GM21360 (cell line): ENCODE data around the gene MRM3.
"Not testable (repeated sequence)": the region's sequence is repeated elsewhere in the genome, so short reads cannot be mapped to it uniquely, and the experiment has no call there.

Source experiments
- ATAC-seq: cut with Tn5 transposase; IDR thresholded peaks from one replicate; pipeline ENCODE4 v1.9.1; 2021; ENCODE audit warnings: mild to moderate bottlenecking, moderate library complexity; ENCODE audit not compliant: unreplicated experiment

Gene MRM3

DNA sequence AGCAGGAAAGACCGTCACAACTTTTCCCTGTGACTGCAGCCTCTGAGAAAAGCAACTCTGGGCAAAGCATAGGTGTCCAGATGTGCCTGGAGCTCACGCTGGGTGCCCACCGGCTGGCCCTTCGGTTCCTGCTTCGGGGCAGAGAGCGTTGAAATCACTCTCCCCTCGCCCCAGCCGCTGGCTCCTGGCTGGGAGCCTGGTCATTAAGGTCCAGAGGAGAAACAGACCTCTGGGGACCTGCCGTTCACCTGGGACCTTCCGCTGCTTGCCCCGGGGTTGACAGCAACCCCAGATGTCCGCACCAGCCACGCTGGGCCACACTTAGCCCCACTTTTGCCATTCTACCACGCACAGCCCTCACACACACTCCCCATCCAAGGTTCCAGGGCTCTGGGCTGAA is 13.1 kb downstream of the MRM3 start:
- ATAC-seq = no peak

DNA sequence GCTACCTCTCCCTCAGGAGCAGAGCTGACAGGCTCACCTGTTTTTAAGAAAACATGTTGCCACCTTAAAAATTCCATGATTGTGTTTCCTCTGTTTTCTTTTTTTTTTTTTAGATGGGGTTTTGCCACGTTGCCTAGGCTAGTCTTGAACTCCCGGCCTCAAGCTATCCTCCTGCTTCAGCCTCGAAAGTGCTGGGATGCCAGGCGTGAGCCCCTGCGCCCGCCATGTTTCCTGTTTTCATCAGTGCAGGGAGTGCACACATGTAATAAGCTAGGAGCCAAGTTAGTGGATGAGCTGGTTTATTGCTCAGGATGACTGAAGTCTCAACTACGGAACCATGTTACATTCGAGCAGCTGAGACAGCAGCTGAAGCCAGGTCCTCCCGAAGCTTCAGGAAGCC is 13.6 kb downstream of the MRM3 start:
- ATAC-seq = no peak

DNA sequence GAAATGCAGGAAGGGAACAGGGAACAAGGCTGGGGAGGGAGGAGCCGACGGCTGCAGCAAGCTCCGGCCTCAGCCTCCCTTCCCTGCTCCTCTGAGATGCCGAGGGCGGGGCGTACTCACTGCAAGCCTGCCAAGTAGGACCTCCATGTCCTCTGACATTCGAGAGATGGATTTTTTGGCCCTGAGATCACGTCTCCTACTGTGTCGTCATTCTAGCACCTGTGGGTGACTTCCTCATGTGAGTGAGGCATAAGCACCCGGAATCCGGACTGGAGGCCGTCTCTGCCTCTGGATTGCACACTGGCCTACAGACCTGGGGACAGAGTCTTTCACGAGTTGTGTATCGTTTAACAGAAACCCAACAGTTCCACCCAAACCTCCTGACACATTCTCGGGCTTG is 14.5 kb downstream of the MRM3 start:
- no peak for ATAC-seq

DNA sequence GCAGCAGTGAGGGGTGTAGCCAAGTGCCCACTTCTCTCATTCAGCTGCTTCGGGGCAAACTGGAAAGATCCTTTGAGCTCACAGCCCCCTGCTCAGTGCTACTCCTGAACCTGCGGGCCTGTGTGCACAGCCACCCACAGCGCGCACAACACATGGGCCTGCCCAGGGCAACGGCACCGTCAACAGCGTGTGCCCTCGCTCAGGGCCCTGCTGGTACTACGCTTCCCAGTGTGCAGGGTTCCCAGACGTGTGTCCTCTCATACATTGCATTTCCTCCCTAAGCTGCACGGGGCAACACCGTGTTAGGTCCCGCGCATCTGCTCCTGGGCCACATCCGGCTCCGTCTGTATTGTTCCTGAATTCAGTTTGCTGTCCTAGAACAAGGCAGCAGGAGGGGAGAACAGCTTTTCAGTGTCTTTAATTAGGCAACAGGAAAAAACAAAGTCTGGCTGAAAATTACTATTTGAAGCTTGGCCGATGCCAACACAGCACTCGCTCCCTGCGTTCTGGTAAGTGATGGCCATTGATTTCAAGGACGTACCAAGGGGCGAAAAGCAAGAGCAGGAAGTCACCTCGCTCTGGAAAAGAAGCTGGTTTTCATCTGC is 15.2 kb downstream of the MRM3 start:
- no peak for ATAC-seq

DNA sequence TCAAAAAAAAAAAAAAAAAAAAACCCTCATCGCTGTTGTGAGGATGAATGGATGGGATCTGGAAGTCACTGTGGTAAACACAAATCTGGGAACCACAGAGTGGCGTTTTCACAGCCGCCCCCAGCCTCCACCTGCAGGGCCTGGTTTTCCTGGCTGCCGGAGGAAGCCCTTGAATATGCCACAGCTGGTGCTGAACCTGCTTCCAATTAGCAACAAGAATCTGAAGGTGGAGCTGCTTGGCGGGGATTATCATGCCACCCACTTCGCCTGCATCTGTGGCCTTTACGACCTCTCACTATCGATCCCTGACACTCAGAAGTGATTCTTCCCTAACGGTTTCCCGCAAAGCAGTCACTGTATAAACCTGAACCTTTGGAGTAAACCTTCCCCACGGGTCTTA is 16.1 kb downstream of the MRM3 start:
- ATAC-seq = no peak

DNA sequence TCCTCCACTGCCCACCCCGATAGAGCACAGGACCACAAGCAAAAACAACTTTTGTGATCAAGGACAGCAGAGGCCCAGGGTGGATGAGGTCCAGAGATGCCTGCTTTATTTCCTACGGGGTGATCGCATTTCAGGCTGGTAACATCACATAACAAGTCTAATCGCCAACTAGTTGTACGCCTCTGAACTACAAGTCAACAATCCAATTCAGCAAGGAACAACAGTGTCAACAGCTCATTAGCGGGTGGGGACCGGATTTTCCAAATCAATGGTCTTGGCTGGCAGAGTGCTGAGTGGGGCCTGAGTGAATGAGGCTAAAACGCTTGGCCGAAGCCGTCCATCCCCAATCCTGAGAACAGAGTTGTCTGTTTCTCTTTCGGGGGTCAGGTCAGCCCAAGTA is 17.1 kb downstream of the MRM3 start:
- ATAC-seq = no peak

DNA sequence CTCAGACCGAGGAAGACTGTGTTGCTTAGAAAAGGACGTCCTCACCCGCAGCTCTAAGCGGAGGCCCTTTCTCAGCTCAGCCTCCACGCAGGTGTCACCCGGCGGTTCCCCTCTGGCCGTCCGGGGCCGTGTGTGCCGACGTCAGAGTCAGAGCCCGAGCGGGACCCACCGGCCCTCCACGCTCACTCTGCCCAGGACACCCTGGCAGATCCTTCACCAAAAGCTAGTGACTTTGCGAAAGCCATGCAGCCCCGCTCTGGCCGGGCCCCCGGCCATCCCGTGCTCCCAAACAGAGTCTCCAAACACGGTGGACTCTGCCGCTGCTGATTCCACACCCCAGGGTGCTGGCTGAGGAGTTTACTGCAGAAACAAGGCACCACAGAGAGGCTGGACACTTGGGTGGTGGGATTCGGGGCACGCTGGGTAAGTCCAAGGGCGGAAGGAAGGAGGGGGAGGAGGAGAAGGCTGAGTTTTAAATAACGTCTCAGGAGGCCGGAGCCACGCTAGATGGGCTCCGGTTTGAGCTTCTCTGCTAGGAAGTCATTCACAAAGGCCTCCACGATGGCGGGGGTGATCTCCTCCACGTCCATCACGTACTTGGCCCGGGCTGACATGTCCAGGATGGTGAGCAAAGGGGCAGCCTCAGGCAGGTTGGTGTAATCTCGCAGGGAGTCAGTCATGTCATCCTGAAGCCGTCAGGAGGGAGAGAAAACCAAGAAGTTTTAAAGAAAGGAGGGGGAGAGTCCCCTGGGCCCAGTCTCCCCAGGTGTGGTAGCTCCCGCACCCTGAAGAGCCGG is 18.5 kb downstream of the MRM3 start:
- no peak for ATAC-seq

DNA sequence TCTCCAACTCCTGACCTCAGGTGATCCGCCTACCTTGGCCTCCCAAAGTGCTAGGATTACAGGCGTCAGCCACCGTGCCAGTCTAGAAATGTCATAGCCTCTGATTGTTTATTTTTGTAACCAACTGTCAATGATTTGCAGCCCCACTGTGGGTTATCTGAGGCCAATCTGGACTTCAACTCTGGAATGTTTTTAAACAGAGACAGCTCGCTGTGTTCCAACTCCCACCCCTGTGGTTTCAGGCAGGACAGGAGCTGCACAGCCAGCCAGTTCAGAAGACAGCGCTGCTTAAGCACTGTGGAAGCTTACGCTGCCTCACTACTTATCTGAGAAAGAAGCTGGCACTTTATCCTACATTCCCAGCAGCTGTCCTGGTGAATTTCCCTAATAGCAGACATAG is 19.5 kb downstream of the MRM3 start:
- no peak for ATAC-seq

DNA sequence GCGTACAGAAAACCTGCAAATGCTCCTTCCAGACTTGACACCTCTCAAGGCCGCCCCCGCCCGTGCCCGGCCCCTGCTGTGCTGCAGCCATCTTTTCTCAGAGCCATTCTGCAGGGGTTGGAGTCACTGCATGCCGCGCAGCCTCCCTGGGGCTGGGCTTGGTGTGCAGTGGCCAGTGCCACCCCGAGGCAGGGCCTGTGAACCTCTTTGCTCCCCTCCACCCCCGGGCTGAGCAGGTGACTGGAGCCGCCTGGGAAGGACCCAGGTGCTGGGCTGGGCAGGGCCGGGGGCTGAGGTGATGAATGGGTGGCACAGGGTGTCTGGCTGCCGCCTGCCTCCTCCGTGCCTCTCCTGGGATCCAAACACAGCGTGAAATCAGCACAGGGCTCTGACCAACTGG is 20.3 kb downstream of the MRM3 start:
- ATAC-seq = no peak

DNA sequence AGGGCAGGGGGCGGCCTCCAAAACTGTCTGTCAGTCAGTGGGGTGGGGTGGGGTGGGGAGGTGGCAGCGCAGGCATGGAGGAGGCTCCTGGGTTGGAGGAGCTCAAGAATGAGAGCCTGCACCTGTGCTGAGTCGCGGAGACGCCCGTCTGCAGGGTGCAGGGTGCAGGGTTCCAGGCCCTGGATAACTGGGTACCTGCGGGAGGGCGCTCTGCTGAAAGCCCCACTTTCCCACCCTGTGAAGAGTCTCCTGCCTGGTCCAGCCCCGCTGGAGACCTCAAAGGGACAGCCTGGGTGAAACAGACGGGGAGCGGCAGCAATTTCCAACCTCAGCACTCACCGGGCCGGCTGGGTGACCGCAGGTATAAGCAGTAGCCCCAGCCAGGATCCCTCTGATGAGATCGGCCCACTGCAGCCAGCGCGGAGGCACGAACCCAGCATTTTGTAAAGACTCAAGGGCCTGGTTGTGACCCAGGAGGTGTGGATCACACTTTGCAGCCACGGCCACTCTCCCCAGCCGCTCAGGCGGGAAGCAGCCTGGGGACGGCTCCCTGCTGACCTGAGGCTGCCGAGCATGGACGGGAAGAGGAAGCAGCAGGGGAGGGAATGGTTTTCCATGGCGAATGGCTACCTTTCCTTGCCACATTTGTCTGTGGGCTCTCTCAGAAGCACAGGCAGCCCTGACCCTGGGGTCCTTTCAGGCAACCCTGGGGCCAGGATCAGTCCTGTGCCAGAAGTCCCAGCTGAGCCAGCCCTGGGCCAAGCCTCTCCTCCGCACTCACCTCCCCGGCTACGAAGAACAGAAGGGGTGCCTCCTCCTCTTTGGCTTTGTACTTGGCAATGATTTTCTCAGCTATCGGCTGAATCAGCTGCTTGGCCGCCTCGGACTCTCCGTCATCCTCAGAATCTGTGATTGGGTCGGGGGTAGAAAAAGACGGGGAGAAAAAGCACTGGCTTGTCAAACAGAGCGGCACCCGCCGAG is 21.0 kb downstream of the MRM3 start:
- no peak for ATAC-seq

DNA sequence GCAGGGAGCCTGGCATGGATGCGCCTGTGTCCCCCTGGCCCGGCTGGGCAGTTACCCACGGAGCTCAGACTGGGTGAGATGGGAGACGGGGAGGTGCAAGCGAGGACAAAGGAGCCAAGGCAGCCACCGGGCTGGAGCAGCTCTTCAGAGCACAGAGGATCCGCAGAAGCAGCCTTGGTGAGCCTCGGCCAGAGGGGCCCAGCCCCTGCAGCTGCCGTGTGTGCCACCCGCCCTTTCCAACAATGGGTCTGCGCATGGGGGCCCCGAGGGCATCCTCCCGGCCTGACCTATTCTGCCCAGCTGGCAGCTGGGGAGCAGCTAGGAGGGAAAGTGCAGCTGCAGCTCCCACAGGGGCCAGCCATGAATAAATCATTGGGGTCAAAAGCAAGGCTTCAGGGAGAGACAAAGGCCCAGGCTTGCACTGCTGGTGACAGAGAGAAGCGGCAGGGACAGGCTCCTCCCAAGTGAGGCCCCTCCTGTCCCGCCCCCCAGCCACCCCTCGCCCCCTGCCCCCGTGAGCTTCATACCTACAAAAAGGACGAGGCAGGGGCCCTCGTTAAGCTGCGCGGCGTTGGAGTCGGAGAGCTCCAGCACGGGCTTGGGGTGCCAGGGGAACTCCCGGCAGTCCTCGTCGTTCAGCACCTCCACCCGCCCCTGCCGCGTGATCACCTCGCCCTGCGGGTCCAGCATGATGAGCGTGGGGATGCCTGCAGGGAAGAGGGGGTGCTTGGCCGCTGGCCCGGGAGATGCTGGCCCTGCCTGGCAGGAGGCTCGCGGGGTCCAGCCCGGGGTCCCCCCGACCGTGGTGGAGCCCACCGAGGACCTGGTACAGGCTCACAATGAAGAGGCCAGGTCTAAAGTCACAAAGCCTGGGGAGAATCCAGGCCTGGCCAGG is 22.6 kb downstream of the MRM3 start:
- no peak for ATAC-seq

DNA sequence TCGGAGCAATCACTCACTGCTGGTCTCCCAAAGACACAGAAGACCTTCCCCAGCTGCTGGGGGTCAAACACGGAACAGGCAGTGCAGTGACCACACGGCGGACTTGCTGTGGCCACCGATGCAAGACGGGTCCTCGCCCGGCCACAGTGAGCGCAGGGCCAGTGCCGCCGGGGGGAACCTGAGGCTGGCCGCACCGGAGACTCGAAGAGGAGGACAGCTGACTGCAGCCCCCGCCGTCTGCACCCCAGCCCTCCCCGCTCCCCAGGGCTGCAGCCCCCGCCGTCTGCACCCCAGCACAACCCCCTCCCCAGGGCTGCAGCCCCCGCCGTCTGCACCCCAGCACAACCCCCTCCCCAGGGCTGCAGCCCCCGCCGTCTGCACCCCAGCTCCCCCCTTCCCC is 23.7 kb downstream of the MRM3 start:
- ATAC-seq = not testable (repeated sequence)

DNA sequence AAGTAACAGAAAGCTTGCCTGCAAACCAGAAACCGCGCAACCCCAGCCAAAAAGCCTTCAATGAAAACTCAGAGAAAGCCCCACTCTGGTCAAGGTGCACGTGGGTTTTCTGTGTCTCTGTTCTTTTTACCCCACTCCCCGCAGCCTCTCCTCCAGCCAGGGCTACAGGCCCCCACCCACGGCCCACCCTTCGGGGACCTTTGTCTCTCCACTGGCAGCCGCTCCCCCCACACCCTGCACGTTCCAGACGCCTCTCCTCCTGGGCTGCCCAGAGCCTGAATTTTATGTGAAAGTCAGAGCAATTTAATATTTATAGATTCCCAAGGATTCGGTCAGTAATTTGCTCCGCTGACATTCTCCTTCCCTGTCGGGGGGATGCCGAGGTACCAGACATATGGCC is 24.2 kb downstream of the MRM3 start:
- no peak for ATAC-seq

DNA sequence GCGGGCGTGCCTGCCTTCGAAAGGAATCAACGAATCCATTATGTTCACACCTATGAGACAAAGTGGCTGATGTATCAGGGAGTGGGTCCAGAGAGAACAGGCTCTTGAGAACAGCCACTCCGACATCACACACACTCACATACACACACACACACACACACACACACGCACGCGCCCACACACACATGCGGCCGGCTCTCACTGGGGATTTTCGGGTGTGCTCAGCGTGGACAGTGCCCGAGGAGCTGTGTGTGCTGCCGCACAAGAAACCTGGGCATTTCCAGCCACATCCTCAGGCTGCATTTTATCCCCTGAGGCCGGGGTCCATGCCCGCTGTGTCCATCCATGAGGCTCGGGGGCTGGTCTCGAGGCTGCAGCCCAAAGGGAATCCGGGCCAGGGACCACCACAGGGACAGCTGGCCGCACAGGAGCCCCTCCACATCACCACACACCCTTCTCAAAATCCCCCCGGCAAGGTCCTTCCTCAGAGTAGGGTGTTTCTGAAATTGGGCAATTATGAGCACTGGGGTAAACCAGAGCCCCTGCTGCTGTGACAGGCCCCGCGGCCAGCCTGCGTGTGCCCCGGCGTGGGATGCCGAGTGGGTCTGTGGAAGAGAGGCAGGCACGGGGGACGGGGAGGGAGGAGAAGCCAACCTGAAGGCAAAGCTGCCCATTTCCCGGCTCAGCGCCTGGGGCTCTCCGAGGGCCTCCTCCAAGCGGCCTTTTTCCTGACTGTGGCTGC is 24.8 kb downstream of the MRM3 start:
- no peak for ATAC-seq

DNA sequence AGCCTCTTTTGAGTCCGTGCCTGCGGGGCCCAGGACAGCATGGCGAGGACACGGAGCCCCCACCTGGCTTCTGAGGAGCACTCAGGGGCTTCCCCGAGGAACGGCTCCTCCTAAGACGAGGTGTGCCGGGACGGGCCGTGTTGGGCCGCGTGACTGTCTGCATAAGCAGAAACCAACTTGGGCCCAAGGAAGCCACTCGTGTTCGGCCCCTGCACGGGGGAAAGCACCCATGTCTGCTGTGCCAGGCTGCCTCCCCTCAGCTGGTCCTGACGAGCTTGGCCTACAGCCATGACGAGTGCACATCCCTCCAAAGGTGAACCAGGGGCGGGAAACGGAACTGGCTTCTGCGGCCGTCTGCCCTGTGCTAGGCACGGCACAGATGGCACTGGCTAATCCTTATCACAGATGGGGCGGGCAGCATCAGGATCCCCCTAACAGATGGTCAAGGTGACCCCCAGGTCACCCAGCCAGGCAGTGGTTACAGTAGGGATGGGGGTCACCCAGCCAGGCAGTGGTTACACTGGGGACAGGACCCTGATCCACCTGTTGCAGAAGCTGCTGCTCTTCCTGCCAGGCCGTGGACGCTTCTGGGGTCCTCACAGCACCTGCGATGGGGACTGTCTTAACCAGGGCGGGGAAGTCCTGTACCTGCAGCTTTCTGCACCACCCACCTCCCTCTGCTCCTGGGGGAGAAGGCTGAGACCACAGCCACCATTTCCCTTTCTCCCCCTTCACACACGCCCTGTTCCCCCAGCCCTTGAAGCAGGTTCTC is 25.6 kb downstream of the MRM3 start:
- no peak for ATAC-seq

DNA sequence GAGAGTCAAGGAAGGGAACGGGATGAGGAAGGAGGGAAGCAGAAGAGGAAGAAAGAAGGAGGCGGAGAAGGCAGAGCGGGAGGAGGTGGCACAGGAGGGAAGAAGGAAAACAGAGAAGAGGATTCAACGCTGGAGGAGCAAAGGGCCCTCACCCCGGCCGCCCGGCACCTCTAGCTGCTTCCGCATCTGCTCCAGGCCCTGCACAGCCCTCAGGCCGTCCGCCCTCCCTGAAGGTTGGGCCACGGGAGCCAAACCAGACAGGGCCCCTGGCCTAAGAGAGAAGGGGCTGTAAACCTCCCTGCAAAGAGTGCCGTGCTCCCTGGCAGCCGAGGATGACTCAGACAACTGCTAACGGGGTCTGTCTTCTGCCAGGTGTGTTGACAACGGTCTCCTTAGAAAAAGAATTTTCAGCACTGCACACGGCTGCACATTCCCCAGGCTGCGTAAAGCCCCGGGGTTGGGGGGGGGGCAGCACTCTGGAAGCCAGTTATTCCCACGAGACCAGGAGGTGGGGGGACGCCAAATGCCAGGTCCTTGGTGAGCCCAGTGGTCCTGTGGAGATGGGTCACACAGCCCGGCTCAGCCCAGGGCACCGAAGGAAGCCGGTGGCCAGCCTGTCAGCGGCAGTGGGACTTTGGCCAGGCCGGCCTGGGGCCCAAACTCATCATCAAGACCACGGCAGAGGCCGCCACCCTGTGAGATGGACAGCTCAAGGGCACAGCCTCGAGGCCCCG is 29.1 kb downstream of the MRM3 start:
- ATAC-seq = no peak

DNA sequence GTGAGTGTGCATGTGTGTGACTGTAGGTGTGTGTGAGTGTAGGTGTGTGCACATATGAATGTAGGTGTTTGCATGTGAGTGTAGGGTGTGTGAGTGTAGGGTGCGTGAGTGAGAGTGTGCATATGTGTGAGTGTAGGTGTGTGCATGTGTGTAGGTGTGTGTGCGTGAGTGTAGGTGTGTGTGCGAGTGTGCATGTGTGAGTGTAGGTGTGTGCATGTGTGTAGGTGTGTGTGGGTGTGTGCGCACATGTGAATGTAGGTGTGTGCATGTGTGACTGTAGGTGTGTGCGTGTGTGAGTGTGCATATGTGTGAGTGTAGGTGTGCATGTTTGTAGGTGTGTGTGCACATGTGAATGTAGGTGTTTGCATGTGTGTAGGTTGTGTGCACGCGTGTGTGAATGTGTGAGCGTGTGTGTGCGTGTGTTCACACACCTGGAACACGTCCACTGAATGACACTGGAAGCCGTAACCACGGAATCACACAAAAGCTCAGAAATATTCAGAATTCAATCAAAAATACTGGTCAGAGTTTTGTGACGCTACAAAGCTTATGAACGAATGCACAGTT is 30.6 kb downstream of the MRM3 start:
- no peak for ATAC-seq

DNA sequence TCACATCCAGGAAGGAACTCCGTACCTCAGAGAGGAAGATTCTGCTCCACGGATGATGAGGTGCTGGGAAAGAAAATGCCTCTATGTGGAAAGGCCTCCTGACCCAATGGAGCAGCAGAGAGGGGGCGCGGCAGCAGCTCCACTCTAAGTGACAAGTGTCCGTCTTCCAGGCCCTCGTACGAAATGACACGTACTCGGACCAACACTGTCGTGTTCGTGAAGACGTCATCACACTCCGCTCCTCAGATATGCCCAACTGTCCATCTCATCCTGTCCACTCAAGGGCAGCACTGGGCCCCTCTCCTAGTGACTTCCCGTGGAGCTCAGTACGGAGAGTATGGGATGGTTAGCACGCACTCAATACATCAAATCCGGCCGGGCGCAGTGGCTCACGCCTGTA is 32.2 kb downstream of the MRM3 start:
- no peak for ATAC-seq
